ENCODE results near the gene HES7. TPM values are rescaled to one million over a fixed set of nuclear protein-coding genes. Genes with fewer than 3 reads are reported as not detected.

The HES7 gene
- polyA plus RNA-seq, 4 donors, result 0.06 TPM; not detected in 3

- Histone ChIP-seq H3K27ac (ENCODE audit: low read depth in 1 of 3, low read length in 2 of 3) (no peak overlapping the region), H3K27me3 (ENCODE audit: control insufficient read depth in 3 of 3, insufficient read depth in 3 of 3, low read length in 3 of 3) (peaks cover 3 to 68% (median 26%) of the 10 kb centered on the region in 3 donors), H3K9me3 (ENCODE audit: control insufficient read depth in 2 of 2, insufficient read depth in 1 of 2, low read depth in 1 of 2, low read length in 1 of 2) (no peaks in the 10 kb centered on the region), H3K36me3 (ENCODE audit: control insufficient read depth in 3 of 3, insufficient read depth in 2 of 3, low read depth in 1 of 3, low read length in 3 of 3) (no peaks in the 10 kb centered on the region), H3K4me3 (ENCODE audit: low read depth in 1 of 3, low read length in 3 of 3) (no peak overlapping the region), H3K4me1 (ENCODE audit: control insufficient read depth in 3 of 3, insufficient read depth in 2 of 3, low read depth in 1 of 3, low read length in 2 of 3) (peaks cover 0 to 17% (median 3%) of the 10 kb centered on the region in 3 donors)
- no peak for FAIRE-seq
- no peak for DNase-seq
- 73 to 87% (median 79%) methylated on average over 3 of the region's 3 CpGs for WGBS, 3 donors
Observed at GRCh38 chr17:8075081-8075480, 48.8 kb downstream of the HES7 start.

- WGBS, 3 donors, result 51 to 57% (median 55%) methylated on average over 7 of the region's 7 CpGs
- Histone ChIP-seq H3K27ac (ENCODE audit: low read depth in 1 of 3, low read length in 2 of 3) (no peak overlapping the region), H3K9me3 (ENCODE audit: control insufficient read depth in 2 of 2, insufficient read depth in 1 of 2, low read depth in 1 of 2, low read length in 1 of 2) (no peaks in the 10 kb centered on the region), H3K4me3 (ENCODE audit: low read depth in 1 of 3, low read length in 3 of 3) (no peak overlapping the region), H3K4me1 (ENCODE audit: control insufficient read depth in 3 of 3, insufficient read depth in 2 of 3, low read depth in 1 of 3, low read length in 2 of 3) (peaks cover 0 to 18% (median 5%) of the 10 kb centered on the region in 3 donors), H3K27me3 (ENCODE audit: control insufficient read depth in 3 of 3, insufficient read depth in 3 of 3, low read length in 3 of 3) (peaks cover 3 to 70% (median 26%) of the 10 kb centered on the region in 3 donors), H3K36me3 (ENCODE audit: control insufficient read depth in 3 of 3, insufficient read depth in 2 of 3, low read depth in 1 of 3, low read length in 3 of 3) (no peaks in the 10 kb centered on the region)
- no peak for FAIRE-seq
- no peak for DNase-seq
Observed at GRCh38 chr17:8074554-8074953, 49.4 kb downstream of the HES7 start.

- Histone ChIP-seq H3K27me3 (ENCODE audit: control insufficient read depth in 3 of 3, insufficient read depth in 3 of 3, low read length in 3 of 3) (peaks cover 0 to 74% (median 26%) of the 10 kb centered on the region in 3 donors), H3K9me3 (ENCODE audit: control insufficient read depth in 2 of 2, insufficient read depth in 1 of 2, low read depth in 1 of 2, low read length in 1 of 2) (no peaks in the 10 kb centered on the region), H3K36me3 (ENCODE audit: control insufficient read depth in 3 of 3, insufficient read depth in 2 of 3, low read depth in 1 of 3, low read length in 3 of 3) (no peaks in the 10 kb centered on the region), H3K4me1 (ENCODE audit: control insufficient read depth in 3 of 3, insufficient read depth in 2 of 3, low read depth in 1 of 3, low read length in 2 of 3) (peaks cover 4 to 20% (median 11%) of the 10 kb centered on the region in 3 donors), H3K27ac (ENCODE audit: low read depth in 1 of 3, low read length in 2 of 3) (no peak overlapping the region), H3K4me3 (ENCODE audit: low read depth in 1 of 3, low read length in 3 of 3) (no peak overlapping the region)
- 6 to 7% (median 6%) methylated on average over 25 to 28 of the region's 28 CpGs for WGBS, 3 donors
- DNase-seq, result peak; percentile 54 to 85
- FAIRE-seq, result no peak
Observed at GRCh38 chr17:8073627-8074484, 50.0 kb downstream of the HES7 start.

GRCh38 chr17:8072729-8073461 lies 51.0 kb downstream of the HES7 start:
- H3K27ac ChIP-seq (ENCODE audit: low read depth in 1 of 3, low read length in 2 of 3), result no peak overlapping the region
- H3K4me1 ChIP-seq (ENCODE audit: control insufficient read depth in 3 of 3, insufficient read depth in 2 of 3, low read depth in 1 of 3, low read length in 2 of 3), result peaks cover 4 to 25% (median 11%) of the 10 kb centered on the region in 3 donors
- WGBS, 3 donors, result 3 to 7% (median 4%) methylated on average over 37 to 40 of the region's 40 CpGs
- H3K27me3 ChIP-seq (ENCODE audit: control insufficient read depth in 3 of 3, insufficient read depth in 3 of 3, low read length in 3 of 3), result peaks cover 0 to 78% (median 26%) of the 10 kb centered on the region in 3 donors
- H3K9me3 ChIP-seq (ENCODE audit: control insufficient read depth in 2 of 2, insufficient read depth in 1 of 2, low read depth in 1 of 2, low read length in 1 of 2), result no peaks in the 10 kb centered on the region
- no peaks in the 10 kb centered on the region for H3K36me3 ChIP-seq (ENCODE audit: control insufficient read depth in 3 of 3, insufficient read depth in 2 of 3, low read depth in 1 of 3, low read length in 3 of 3)
- FAIRE-seq (no peak), DNase-seq (peak in 1 of 2 donors; percentile 40)
- no peak overlapping the region for H3K4me3 ChIP-seq (ENCODE audit: low read depth in 1 of 3, low read length in 3 of 3)

- FAIRE-seq, result no peak
- no peak for DNase-seq
- Histone ChIP-seq H3K9me3 (ENCODE audit: control insufficient read depth in 2 of 2, insufficient read depth in 1 of 2, low read depth in 1 of 2, low read length in 1 of 2) (no peaks in the 10 kb centered on the region), H3K27ac (ENCODE audit: low read depth in 1 of 3, low read length in 2 of 3) (no peak overlapping the region), H3K36me3 (ENCODE audit: control insufficient read depth in 3 of 3, insufficient read depth in 2 of 3, low read depth in 1 of 3, low read length in 3 of 3) (no peaks in the 10 kb centered on the region), H3K27me3 (ENCODE audit: control insufficient read depth in 3 of 3, insufficient read depth in 3 of 3, low read length in 3 of 3) (peaks cover 0 to 74% (median 26%) of the 10 kb centered on the region in 3 donors), H3K4me1 (ENCODE audit: control insufficient read depth in 3 of 3, insufficient read depth in 2 of 3, low read depth in 1 of 3, low read length in 2 of 3) (peaks cover 4 to 25% (median 11%) of the 10 kb centered on the region in 3 donors), H3K4me3 (ENCODE audit: low read depth in 1 of 3, low read length in 3 of 3) (no peak overlapping the region)
- WGBS, 3 donors, result 6 to 9% (median 8%) methylated on average over 28 of the region's 28 CpGs
Observed at GRCh38 chr17:8072341-8072728, 51.6 kb downstream of the HES7 start.

- H3K36me3 ChIP-seq (ENCODE audit: control insufficient read depth in 3 of 3, insufficient read depth in 2 of 3, low read depth in 1 of 3, low read length in 3 of 3), result no peaks in the 10 kb centered on the region
- DNase-seq (no peak), FAIRE-seq (no peak)
- 87 to 94% (median 88%) methylated on average over 12 of the region's 12 CpGs for WGBS, 3 donors
- no peak overlapping the region for H3K27ac ChIP-seq (ENCODE audit: low read depth in 1 of 3, low read length in 2 of 3)
- H3K9me3 ChIP-seq (ENCODE audit: control insufficient read depth in 2 of 2, insufficient read depth in 1 of 2, low read depth in 1 of 2, low read length in 1 of 2), result no peaks in the 10 kb centered on the region
- peaks cover 0 to 67% (median 26%) of the 10 kb centered on the region in 3 donors for H3K27me3 ChIP-seq (ENCODE audit: control insufficient read depth in 3 of 3, insufficient read depth in 3 of 3, low read length in 3 of 3)
- peaks cover 4 to 25% (median 11%) of the 10 kb centered on the region in 3 donors for H3K4me1 ChIP-seq (ENCODE audit: control insufficient read depth in 3 of 3, insufficient read depth in 2 of 3, low read depth in 1 of 3, low read length in 2 of 3)
- no peak overlapping the region for H3K4me3 ChIP-seq (ENCODE audit: low read depth in 1 of 3, low read length in 3 of 3)
Observed at GRCh38 chr17:8071496-8071895, 52.4 kb downstream of the HES7 start.

Other genes starting within 250 kb of the HES7 start
- gene CHD3, start 235.3 kb downstream of the HES7 start, polyA plus RNA-seq, result 10 to 100 TPM; 23.7 to 60.4 (median 36.7) TPM
- gene RNF227, start 207.8 kb downstream of the HES7 start, polyA plus RNA-seq, result 1 to 10 TPM; 1.9 to 3.0 (median 2.5) TPM
- 1 to 10 TPM; 1.3 to 3.9 (median 1.7) TPM for gene KCNAB3, start 194.2 kb downstream of the HES7 start, polyA plus RNA-seq
- gene TRAPPC1, start 192.2 kb downstream of the HES7 start, polyA plus RNA-seq, result 100 to 1,000 TPM; 103 to 152 (median 118) TPM
- gene CNTROB, start 191.9 kb downstream of the HES7 start, polyA plus RNA-seq, result 10 to 100 TPM; 18.4 to 24.6 (median 24.0) TPM
- under 1 TPM in 1 of 4 donors, not detected in 3; 0.81 TPM for gene GUCY2D, start 121.5 kb downstream of the HES7 start, polyA plus RNA-seq
- gene ALOX15B, start 85.0 kb downstream of the HES7 start, polyA plus RNA-seq, result 1 to 10 TPM in 2 of 4 donors, under 1 TPM in 2; 0.31 to 2.0 (median 1.2) TPM
- gene ALOX12B, start 36.4 kb downstream of the HES7 start, polyA plus RNA-seq, result 1 to 10 TPM in 1 of 4 donors, under 1 TPM in 3; 0.45 to 3.0 (median 0.73) TPM
- gene ALOXE3, start 5.6 kb downstream of the HES7 start, polyA plus RNA-seq, result 1 to 10 TPM in 1 of 4 donors, under 1 TPM in 1, not detected in 2; 0.13 to 1.6 TPM
- 10 to 100 TPM; 17.3 to 79.4 (median 54.0) TPM for gene PER1, start 28.3 kb upstream of the HES7 start, polyA plus RNA-seq
- gene VAMP2, start 38.8 kb upstream of the HES7 start, polyA plus RNA-seq, result 10 to 100 TPM; 27.5 to 75.9 (median 46.7) TPM
- gene TMEM107, start 52.3 kb upstream of the HES7 start, polyA plus RNA-seq, result 10 to 100 TPM in 2 of 4 donors, 1 to 10 TPM in 1, under 1 TPM in 1; 0.89 to 14.9 (median 7.4) TPM
- 10 to 100 TPM in 2 of 4 donors, 1 to 10 TPM in 2; 7.9 to 13.8 (median 10.8) TPM for gene BORCS6, start 66.1 kb upstream of the HES7 start, polyA plus RNA-seq
- 10 to 100 TPM in 2 of 4 donors, 1 to 10 TPM in 2; 4.9 to 48.4 (median 14.3) TPM for gene AURKB, start 86.5 kb upstream of the HES7 start, polyA plus RNA-seq
- 10 to 100 TPM; 10.1 to 25.8 (median 16.5) TPM for gene CTC1, start 124.0 kb upstream of the HES7 start, polyA plus RNA-seq
- gene PFAS, start 125.2 kb upstream of the HES7 start, polyA plus RNA-seq, result 10 to 100 TPM in 3 of 4 donors, 1 to 10 TPM in 1; 6.9 to 21.4 (median 13.6) TPM
- 10 to 100 TPM; 15.0 to 40.4 (median 24.2) TPM for gene RANGRF, start 164.6 kb upstream of the HES7 start, polyA plus RNA-seq
- gene SLC25A35, start 171.3 kb upstream of the HES7 start, polyA plus RNA-seq, result 1 to 10 TPM; 1.8 to 4.9 (median 2.4) TPM
- 10 to 100 TPM in 1 of 4 donors, 1 to 10 TPM in 2, under 1 TPM in 1; 0.22 to 13.6 (median 2.5) TPM for gene ARHGEF15, start 186.1 kb upstream of the HES7 start, polyA plus RNA-seq
- not detected for gene ODF4, start 215.7 kb upstream of the HES7 start, polyA plus RNA-seq